GM12864 (cell line): ENCODE measurements around the gene TANGO6.

Experiments used
- DNase-seq: peaks from one replicate; pipeline ENCODE4 v3.0.0-alpha.2; 2011; ENCODE audit warnings: low read depth
- H3K4me3 ChIP-seq: 2 replicates; pipeline ENCODE4 v1.5.1; 2011; ENCODE audit warnings: mild to moderate bottlenecking, low read depth, low read length, control low read depth
- CTCF ChIP-seq: IDR thresholded peaks from 2 replicates; pipeline ENCODE4 v1.5.1; 2011; ENCODE audit warnings: low read depth, mild to moderate bottlenecking, moderate library complexity, low read length, control low read depth, inconsistent platforms; ENCODE audit errors: missing control alignments

Gene TANGO6

DNA sequence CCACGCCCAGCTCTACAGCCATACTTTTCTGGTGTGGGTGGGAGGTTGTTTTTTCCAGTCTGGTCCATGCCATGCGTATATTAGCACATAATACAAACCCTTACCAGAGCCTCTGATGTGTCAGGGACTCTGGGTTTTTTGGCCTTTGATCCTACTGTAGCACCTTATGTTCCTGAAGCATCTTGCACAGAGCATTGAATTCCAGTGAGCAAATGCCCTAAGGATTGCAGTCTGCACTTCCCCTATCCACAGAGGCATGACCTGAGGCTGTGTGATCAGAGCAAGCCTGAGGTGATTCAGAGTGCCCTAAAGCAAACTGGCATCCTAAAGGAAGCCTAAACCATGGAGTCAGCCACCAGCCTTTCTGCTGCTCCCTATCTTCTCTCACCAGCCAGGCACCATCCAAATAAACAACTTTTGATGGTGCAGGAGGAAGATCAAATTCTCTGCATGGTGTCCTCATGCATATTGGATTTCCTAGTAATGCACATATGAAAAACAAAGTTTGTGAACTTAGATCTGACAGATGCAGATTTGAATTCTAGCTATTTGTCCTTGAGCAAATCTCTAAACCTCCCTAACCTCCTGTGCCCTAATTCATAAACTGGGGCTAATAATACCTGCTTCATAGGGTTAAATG is 220.9 kb downstream of the TANGO6 start:
- TF ChIP-seq CTCF: no peak
- no peak overlapping the region for H3K4me3 ChIP-seq

GRCh38 chr16:69064764-69065313 is 221.5 kb downstream of the TANGO6 start:
- DNase-seq: no peak
- no peak overlapping the region for H3K4me3 ChIP-seq
- no peak for TF ChIP-seq CTCF

More for the DNA sequence above, 220.9 kb downstream of the TANGO6 start:
- DNase-seq: no peak

GRCh38 chr16:69069504-69069903 is 226.2 kb downstream of the TANGO6 start:
- TF ChIP-seq CTCF: no peak
- no peak overlapping the region for H3K4me3 ChIP-seq
- no peak for DNase-seq

GRCh38 chr16:69071036-69071435 is 227.7 kb downstream of the TANGO6 start:
- H3K4me3 ChIP-seq: no peak overlapping the region
- TF ChIP-seq CTCF: no peak

DNA sequence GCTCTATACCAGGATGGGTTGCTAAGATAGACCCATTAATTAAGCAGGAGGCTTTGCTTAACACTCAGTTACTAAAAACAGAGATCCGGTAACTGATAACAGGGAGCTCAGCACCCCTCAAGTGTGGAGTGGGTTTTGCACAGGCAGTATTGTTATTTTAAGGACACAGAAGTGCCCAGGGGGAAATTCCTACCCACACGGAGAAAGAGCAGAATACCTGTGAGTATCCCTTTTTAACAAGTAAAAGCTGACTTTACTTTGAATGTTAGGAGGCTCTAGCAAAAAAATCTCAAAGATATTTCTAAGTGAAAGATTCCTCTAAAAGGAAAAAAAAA is 229.3 kb downstream of the TANGO6 start:
- no peak for TF ChIP-seq CTCF
- no peak for DNase-seq
- no peak overlapping the region for H3K4me3 ChIP-seq

More at GRCh38 chr16:69071036-69071435, 227.7 kb downstream of the TANGO6 start:
- DNase-seq: no peak

DNA sequence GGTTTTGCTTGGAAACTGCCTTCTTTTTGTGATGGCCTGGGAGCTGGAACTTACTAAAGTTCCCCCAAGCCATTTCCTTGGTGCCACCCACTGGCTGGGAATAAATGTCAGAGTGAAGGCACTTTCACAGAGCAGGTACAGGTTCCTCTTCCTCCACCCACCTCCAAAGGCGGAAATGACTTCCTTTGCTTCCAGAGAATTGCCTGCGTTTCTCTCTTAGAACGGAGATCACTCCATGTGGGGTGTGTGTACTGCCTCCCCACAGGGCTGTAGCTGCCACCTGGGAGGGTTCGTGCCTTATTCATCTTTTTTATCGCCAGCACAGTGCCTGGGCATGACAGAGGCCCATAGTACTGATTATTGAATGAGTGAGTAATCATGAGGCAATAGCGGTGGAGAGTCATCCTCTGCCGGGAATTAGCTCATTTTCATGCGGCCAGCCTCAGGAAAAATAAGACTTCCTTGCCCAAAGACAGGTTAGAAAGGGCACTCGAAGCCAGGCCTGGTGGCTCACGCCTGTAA is 229.9 kb downstream of the TANGO6 start:
- H3K4me3 ChIP-seq: no peak overlapping the region
- no peak for TF ChIP-seq CTCF
- DNase-seq: no peak

- no peak for TF ChIP-seq CTCF
- no peak for DNase-seq
- no peak overlapping the region for H3K4me3 ChIP-seq
Observed at GRCh38 chr16:69077251-69077650, 233.9 kb downstream of the TANGO6 start.
